ENCODE data around the gene JADE1. TPM values are rescaled to one million over a fixed set of nuclear protein-coding genes. Genes with fewer than 3 reads are reported as not detected.

JADE1 gene
- total and polyA plus RNA-seq, 2 of the 13 experiments (the other 11 are each of a cell fraction or from before 2014, with no cell fraction given): 5.4 to 19.3 TPM

DNA sequence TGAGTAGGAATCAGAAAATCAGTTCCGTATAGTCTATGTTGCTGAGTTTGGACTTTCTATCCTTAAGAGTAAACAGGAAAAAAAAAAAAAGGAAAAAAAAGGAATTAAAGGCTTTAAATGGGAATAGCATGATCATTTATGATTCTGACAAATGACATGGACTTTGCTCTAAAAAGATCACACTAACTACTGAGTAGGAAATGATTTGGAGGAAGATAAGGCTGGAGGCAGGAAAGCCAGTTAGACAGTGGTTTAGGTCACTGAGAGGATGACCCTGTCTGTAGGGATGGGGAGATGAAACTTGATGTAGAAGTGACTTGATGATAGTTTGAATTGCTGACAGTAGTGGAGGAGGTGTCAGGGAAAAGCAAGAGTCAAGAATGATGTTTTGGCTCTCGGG is 9.2 kb upstream of the JADE1 start:
- FAIRE-seq (no peak), ATAC-seq (no peak), DNase-seq (ENCODE audit: low spot score) (no peak)
- no TSS peak for BruUV-seq (replicated peaks)
- intact Hi-C loops (cut with micrococcal nuclease; ENCODE audit: unreplicated experiment): no loop called here
- no peaks in the 10 kb centered on the region for H3K4me1 ChIP-seq (ENCODE audit: insufficient read depth, low read length)
- H3K4me3 ChIP-seq (replicated peaks in 1 of 3; ENCODE audit: insufficient read depth in 1 of 3, low read depth in 2 of 3, low read length in 3 of 3): no peak overlapping the region
- no peaks in the 10 kb centered on the region for H3K79me2 ChIP-seq (ENCODE audit: insufficient read depth, low read length)
- CTCF ChIA-PET (ENCODE audit: low intra/inter-chr PET ratio, low total read pairs): no interaction called here
- no peak for TF ChIP-seq ELF4 (CRISPR knock-in tag; IDR thresholded peaks at IDR 0.05; ENCODE audit: borderline replicate concordance)
- no peak for TF ChIP-seq ZNF251 (CRISPR knock-in tag; IDR thresholded peaks at IDR 0.05)
- TF ChIP-seq REXO4 (CRISPR knock-in tag; IDR thresholded peaks at IDR 0.05; ENCODE audit: borderline replicate concordance): no peak
- no peak for TF ChIP-seq TSC22D2 (CRISPR knock-in tag; IDR thresholded peaks at IDR 0.05; ENCODE audit: borderline replicate concordance)
- TF ChIP-seq MEIS2 (CRISPR knock-in tag; IDR thresholded peaks at IDR 0.05): no peak
- TF ChIP-seq FOXJ3 (CRISPR knock-in tag; IDR thresholded peaks at IDR 0.05; ENCODE audit: borderline replicate concordance): no peak
- no peak for TF ChIP-seq RXRA (CRISPR knock-in tag; IDR thresholded peaks at IDR 0.05)
- TF ChIP-seq AHR (CRISPR knock-in tag; IDR thresholded peaks at IDR 0.05): no peak
- TF ChIP-seq ZNF138 (CRISPR knock-in tag; IDR thresholded peaks at IDR 0.05; ENCODE audit: low read depth): no peak
- no peak for TF ChIP-seq AGO1 (IDR thresholded peaks at IDR 0.05; ENCODE audit: low read depth, low read length, poor library complexity, severe bottlenecking)
- TF ChIP-seq IKZF4 (CRISPR knock-in tag; IDR thresholded peaks at IDR 0.05; ENCODE audit: borderline replicate concordance, low read depth, not compliant biosample characterization): no peak
- TF ChIP-seq ZNF296 (CRISPR knock-in tag; conservative IDR thresholded peaks at IDR 0.05): no peak
- TF ChIP-seq NR2F2 (IDR thresholded peaks at IDR 0.05; ENCODE audit: borderline replicate concordance, low read depth): no peak
- no peak for TF ChIP-seq ZNF160 (CRISPR knock-in tag; IDR thresholded peaks at IDR 0.05)
- TF ChIP-seq CHCHD3 (CRISPR knock-in tag; IDR thresholded peaks at IDR 0.05): no peak
- TF ChIP-seq, protein P1, sequence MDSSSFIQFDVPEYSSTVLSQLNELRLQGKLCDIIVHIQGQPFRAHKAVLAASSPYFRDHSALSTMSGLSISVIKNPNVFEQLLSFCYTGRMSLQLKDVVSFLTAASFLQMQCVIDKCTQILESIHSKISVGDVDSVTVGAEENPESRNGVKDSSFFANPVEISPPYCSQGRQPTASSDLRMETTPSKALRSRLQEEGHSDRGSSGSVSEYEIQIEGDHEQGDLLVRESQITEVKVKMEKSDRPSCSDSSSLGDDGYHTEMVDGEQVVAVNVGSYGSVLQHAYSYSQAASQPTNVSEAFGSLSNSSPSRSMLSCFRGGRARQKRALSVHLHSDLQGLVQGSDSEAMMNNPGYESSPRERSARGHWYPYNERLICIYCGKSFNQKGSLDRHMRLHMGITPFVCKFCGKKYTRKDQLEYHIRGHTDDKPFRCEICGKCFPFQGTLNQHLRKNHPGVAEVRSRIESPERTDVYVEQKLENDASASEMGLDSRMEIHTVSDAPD (CRISPR knock-in tag; IDR thresholded peaks at IDR 0.05): no peak
- TF ChIP-seq NFAT5 (CRISPR knock-in tag; IDR thresholded peaks at IDR 0.05): no peak
- no peak for TF ChIP-seq RAD21 (CRISPR knock-in tag; IDR thresholded peaks at IDR 0.05)
- no peak overlapping the region for H2AFZ ChIP-seq (ENCODE audit: low read length)
- H3K36me3 ChIP-seq (replicated peaks in 1 of 2; ENCODE audit: control insufficient read depth in 1 of 2, insufficient read depth in 2 of 2, low read length in 2 of 2): no peaks in the 10 kb centered on the region
- in situ Hi-C loops (cut with HindIII; ENCODE audit: extremely low pct_ligation_motif_present, low pct_unique_long_range_greater_than_20kb): loop anchor here (25.0 kb wide), 1 partner anchor 238 kb away; no protein-coding TSS in a partner anchor
- POLR2A ChIA-PET: no interaction called here
- no peaks in the 10 kb centered on the region for H3K9me3 ChIP-seq (ENCODE audit: low read length)
- H3K27ac ChIP-seq (ENCODE audit: extremely low read length, insufficient read depth, low read length): no peak overlapping the region
- peaks cover 0 to 12% of the 10 kb centered on the region in 2 experiments; a peak in 2 of 5 replicates for H3K27me3 ChIP-seq (ENCODE audit: control insufficient read depth in 1 of 2, insufficient read depth in 2 of 2, low read length in 2 of 2)
- H3K9ac ChIP-seq (ENCODE audit: insufficient read depth, low read depth, low read length): no peak overlapping the region
- H4K20me1 ChIP-seq (ENCODE audit: insufficient read depth, low read length): no peaks in the 10 kb centered on the region
- 44% methylated on average over 2 of the region's 2 CpGs for WGBS (ENCODE audit: low lambda C conversion rate)
- no peak overlapping the region for H3K4me2 ChIP-seq (ENCODE audit: low read depth, low read length)
